Stimulated activated CD8-positive, alpha-beta memory T cell treated with anti-CD3 and anti-CD28 coated beads, Interleukin-4, amount 100 ng/mL, for 24 hours (primary cell): Measurements from ENCODE around the gene UBE2S.

Experiments
- DNase-seq: peaks from one replicate; pipeline ENCODE4 v3.0.0-alpha.2; 2020; ENCODE audit warnings: low read depth

The UBE2S gene

DNA sequence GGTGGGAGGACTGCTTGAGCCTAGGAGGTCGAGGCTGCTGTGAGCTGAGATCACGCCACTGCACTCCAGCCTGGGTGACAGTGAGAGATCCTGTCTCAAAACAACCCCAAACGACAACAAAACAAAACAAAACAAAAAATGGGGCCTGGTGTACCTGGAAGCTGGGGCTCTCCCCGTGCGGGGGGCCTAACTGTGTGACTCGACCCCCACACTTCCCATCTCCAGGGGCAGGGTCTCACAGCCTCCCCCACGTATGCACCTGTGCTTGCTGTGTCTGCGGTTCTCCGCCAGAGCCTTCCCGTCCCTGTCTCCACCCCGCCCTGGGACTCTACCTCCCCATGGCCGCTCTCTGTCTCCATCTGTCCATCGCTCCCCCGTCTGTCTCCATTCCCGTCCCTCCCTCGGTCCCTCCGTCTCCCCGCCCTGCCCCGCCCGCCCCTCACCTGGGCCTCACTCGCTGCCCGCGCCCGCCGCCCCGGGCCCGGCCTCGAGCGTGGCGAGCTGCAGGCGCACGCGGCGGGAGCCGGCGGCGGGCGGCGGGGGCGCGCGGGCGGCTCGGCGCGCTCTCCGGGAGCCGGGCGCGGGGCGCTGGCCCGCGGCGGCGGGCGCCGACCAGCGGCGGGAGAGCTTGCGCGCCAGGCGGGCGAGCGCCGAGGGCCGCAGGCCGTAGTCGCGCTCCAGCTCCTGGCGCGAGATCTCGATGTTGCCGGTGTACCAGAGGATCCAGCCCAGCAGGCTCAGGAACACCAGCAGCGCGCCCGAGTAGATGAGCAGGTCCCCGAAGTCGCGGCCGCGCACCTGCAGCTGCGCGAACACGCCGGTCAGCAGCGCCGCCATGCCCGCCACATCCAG, 24.1 kb downstream of the UBE2S start:
- DNase-seq, result peak; percentile 15

- DNase-seq, result no peak
Observed at GRCh38 chr19:55382522-55383054, 25.0 kb downstream of the UBE2S start.

GRCh38 chr19:55382013-55382412, 25.6 kb downstream of the UBE2S start:
- no peak for DNase-seq

GRCh38 chr19:55379174-55379573, 28.4 kb downstream of the UBE2S start:
- no peak for DNase-seq

DNA sequence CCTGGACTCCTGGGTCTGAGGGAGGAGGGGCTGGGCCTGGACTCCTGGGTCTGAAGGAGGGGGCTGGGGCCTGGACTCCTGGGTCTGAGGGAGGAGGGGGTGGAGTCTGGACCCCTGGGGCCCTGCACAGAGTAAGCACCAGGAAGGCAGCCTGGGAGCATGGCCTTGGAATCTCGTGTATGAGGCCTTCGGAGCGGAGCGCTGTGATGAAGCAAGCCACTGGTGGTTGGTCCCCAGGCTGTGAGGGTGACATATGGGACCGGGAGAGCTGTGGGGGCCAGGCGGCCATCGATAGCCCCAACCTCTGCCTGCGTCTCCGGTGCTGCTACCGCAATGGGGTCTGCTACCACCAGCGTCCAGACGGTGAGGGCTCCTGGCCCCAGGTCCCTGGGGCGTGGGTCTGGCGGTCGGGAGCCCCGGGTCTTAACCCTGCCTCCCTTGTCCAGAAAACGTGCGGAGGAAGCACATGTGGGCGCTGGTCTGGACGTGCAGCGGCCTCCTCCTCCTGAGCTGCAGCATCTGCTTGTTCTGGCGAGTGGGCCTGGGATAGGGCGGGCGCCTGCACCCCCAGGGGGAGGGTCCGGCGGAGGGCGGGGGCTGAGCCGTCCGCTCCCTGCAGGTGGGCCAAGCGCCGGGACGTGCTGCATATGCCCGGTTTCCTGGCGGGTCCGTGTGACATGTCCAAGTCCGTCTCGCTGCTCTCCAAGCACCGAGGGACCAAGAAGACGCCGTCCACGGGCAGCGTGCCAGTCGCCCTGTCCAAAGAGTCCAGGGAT, 30.0 kb downstream of the UBE2S start:
- DNase-seq, result no peak

- DNase-seq, result no peak
Observed at GRCh38 chr19:55376241-55376933, 31.2 kb downstream of the UBE2S start, which contains the start of gene TMEM190. TMEM190 (plus strand) TSS chr19:55376826; CDS start chr19:55376854, 28 bp downstream.

GRCh38 chr19:55373993-55374757, 33.4 kb downstream of the UBE2S start:
- DNase-seq, result no peak

- DNase-seq, result no peak
Observed at GRCh38 chr19:55373306-55373992, 34.1 kb downstream of the UBE2S start.

DNA sequence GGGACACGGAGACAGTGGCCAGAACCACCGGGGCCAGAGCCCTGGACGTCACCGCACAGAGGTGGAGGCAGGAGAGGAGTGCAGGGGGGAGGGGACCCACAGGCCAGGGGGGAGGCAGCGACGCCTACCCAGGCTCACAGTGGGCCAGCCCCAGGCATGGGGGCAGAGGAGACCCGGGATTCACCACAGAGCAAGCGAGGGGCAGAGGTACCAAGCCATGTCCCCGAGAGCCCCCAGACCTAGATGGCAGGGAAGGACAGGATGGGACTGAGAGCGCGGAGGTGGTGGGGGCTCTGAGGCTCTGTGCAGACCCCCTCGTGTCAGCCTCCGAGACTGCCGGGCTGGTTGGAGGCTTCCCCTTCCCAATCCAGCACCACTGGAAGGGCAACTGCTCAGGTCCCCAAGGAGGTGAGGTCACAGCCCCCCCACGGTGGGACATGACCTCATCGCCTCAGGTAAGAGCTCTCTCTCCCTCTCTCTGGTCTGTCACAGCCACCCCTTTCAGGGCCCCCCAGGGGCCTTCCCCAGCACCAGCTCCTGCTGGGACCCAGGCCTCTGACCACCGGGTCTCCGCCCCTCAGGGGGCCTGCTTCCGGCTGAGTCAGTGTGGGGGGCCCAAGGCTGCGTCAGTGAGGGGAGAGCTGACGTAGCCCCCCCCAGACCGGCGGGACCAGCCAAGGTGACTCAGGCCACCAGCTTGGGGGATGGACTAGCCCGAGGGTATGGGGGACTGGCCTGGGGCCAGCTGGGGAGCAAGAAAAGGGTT, 35.1 kb downstream of the UBE2S start:
- peak; percentile 8 for DNase-seq

DNA sequence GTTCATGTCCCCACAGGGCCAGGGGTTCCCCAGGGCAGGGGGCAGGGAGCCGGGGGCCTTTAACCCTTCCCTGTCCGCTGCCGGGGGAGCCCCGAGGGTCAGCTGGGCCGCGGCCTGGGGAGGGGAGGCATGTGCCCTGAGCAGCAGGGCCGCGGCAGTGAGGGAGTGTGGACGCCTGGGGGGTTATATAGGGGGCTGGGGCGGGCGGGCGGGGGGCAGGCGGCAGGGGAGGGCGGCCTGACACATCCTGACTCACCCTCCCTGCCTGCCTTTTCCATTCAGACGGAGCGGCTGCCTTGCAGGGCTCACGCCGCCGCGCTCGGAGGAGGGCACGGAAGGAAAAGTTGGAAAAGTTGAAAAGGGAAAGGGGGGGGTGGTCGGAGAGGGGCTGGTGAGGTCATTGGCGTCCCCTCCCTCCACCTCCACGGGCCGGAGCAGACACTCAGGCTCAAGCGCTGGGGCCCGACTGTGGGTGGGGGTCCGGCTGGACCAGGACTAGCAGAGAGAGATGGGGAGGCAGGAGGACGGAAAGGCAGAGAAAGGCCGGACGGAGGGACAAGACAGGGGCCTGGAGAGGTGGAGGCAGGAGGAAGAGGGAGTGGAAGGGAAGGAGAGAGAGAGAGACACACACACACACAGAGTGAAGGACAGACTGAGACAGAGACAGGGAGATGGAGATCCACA, 37.1 kb downstream of the UBE2S start, which contains the start of gene IL11:
Gene IL11 (minus strand): TSS at position 159 of the 684 bp plus-strand sequence. CDS start 153 bp downstream, at position 6.
- no peak for DNase-seq

GRCh38 chr19:55369653-55370304, 37.8 kb downstream of the UBE2S start:
- peak; percentile 19 for DNase-seq

- DNase-seq, result no peak
Observed at GRCh38 chr19:55368701-55369563, 38.7 kb downstream of the UBE2S start.

DNA sequence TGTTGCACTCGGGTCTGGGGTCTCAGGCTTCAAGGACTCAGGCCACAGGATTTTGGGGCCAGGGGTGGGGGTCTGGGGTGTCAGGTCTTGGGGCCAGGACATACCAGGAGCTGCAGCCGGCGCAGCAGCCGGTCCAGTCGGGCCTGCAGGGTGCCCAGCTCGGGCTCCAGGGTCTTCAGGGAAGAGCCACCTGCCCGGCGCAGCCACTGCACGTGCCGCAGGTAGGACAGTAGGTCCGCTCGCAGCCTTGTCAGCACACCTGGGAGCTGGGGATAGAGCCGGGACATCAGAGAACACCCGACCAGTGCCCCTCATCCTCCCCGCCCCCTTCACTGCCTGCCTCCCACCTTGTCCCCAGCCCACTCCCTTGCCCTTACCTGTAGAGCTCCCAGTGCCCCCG, 39.5 kb downstream of the UBE2S start:
- DNase-seq, result no peak

- DNase-seq, result no peak
Observed at GRCh38 chr19:55366790-55367189, 40.8 kb downstream of the UBE2S start.

GRCh38 chr19:55365964-55366363, 41.6 kb downstream of the UBE2S start:
- no peak for DNase-seq

DNA sequence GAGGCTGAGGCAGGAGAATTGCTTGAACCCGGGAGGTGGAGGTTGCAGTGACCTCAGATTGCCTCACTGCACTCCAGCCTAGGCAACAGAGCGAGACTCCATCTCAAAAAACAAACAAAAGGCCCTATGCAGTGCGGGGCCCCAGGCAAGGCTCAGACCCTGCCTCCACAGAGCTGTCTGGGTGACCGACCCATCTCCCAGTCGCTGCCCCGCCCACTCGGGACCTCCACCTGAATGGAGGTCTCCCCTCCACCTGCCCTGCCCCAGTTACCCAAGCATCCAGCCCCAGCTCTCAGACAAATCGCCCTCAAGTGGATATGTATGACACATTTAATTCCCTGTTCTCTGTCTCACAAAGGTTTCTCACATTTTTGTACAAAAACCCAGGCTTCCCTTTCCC, 42.3 kb downstream of the UBE2S start:
- no peak for DNase-seq

DNA sequence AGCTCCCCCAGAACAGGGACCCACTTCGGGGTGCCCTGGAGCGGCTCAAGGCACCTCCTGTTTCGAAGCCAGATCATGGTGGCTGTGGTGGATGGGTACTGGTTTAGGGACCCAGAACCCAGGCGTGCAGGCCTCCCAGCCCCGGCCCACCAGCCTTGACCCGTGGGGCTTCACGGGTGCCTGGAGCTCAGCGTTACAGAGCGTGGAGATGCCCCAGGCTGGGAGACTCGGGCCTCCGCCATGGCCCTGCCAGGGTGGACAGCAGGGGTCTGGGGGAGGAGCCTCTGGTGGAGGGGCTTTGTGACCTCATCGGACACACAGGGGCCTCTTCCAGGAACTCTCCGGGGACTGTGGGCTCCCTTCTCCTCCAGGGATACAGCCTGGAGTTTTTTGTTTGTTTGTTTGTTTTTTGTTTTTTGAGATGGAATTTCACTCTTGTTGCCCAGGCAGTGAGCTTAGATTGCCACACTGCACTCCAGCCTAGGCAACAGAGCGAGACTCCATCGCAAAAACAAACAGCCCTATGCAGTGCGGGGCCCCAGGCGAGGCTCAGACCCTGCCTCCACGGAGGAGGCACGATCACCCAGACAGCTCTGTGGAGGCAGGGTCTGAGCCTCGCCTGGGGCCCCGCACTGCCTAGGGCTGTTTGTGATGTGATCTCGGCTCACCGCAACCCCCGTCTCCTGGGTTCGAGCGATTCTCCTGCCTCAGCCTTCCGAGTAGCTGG, 44.4 kb downstream of the UBE2S start, which contains the start of gene GARIN5B:
Gene GARIN5B (minus strand): TSS at position 271 of the 727 bp plus-strand sequence. CDS start 194 bp downstream, at position 77.
- no peak for DNase-seq
